GM21723 (cell line): ENCODE data around the gene CSAG3.
"Not testable (repeated sequence)": the region's sequence is repeated elsewhere in the genome, so short reads cannot be mapped to it uniquely, and the experiment has no call there.

Experiments used
- ATAC-seq: cut with Tn5 transposase; IDR thresholded peaks from one replicate; pipeline ENCODE4 v1.9.1; 2021; ENCODE audit warnings: mild to moderate bottlenecking, moderate library complexity; ENCODE audit not compliant: unreplicated experiment

Gene CSAG3

GRCh38 chrX:152758918-152759317 is at the start of gene CSAG3:
Gene CSAG3 (plus strand): TSS chrX:152759218.
- not testable (repeated sequence) for ATAC-seq

- not testable (repeated sequence) for ATAC-seq
Measured at GRCh38 chrX:152713195-152713594, 45.8 kb upstream of the CSAG3 start.

GRCh38 chrX:152713815-152714787 is 44.9 kb upstream of the CSAG3 start, which contains the start of gene MAGEA2B:
Gene MAGEA2B (plus strand): TSS chrX:152714628. CDS start chrX:152717107, 2,479 bp downstream.
- ATAC-seq: not testable (repeated sequence)

- no peak for ATAC-seq
Measured at GRCh38 chrX:152725409-152725808, 33.6 kb upstream of the CSAG3 start.

- no peak for ATAC-seq
Measured at GRCh38 chrX:152733261-152733975, 25.6 kb upstream of the CSAG3 start, which contains the start of the genes CSAG1 and MAGEA12. Gene CSAG1 (minus strand): TSS chrX:152733721. CDS start chrX:152732460, 1,261 bp downstream. Gene MAGEA12 (plus strand): TSS chrX:152733757. CDS start chrX:152736162, 2,405 bp downstream.

DNA sequence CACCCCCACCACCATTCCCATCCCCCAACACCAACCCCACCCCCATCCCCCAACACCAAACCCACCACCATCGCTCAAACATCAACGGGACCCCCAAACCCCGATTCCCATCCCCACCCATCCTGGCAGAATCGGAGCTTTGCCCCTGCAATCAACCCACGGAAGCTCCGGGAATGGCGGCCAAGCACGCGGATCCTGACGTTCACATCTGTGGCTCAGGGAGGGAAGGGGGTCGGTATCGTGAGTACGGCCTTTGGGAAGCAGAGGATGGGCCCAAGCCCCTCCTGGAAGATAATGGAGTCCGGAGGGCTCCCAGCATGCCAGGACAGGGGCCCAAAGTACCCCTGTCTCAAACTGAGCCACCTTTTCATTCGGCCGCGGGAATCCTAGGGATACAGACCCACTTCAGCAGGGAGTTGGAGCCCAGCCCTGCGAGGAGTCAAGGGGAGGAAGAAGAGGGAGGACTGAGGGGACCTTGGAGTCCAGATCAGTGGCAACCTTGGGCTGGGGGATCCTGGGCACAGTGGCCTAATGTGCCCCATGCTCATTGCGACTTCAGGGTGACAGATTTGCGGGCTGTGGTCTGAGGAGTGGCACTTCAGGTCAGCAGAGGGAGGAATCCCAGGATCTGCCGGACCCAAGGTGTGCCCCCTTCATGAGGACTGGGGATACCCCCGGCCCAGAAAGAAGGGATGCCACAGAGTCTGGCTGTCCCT is 24.7 kb upstream of the CSAG3 start:
- not testable (repeated sequence) for ATAC-seq

- ATAC-seq: no peak
Measured at GRCh38 chrX:152735101-152735500, 23.9 kb upstream of the CSAG3 start.

- no peak for ATAC-seq
Measured at GRCh38 chrX:152735860-152736511, 23.0 kb upstream of the CSAG3 start.

DNA sequence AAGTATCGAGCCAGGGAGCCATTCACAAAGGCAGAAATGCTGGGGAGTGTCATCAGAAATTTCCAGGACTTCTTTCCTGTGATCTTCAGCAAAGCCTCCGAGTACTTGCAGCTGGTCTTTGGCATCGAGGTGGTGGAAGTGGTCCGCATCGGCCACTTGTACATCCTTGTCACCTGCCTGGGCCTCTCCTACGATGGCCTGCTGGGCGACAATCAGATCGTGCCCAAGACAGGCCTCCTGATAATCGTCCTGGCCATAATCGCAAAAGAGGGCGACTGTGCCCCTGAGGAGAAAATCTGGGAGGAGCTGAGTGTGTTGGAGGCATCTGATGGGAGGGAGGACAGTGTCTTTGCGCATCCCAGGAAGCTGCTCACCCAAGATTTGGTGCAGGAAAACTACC is 22.5 kb upstream of the CSAG3 start:
- ATAC-seq: not testable (repeated sequence)

DNA sequence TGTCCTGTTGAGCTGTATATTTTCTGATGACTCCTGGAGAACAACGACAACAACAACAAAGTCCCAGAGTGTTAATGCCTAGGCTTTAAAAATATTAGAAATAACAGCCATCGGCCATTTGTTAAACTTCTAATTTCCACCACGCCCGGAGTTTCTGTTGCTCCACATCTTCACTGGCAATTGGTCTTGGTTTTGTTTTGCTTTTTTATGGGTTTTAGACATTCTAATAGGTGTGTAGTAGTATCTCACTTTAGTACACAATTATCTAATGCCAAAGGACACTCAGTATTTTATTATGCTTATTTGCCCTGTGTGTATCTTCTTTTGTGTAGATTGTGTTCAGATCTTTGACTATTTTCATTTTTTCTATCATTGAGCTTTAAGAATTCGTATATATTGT is 20.5 kb upstream of the CSAG3 start:
- ATAC-seq: no peak

- not testable (repeated sequence) for ATAC-seq
Measured at GRCh38 chrX:152753686-152754650, 5.0 kb upstream of the CSAG3 start, which contains the start of gene MAGEA2. Gene MAGEA2 (minus strand): TSS chrX:152753842. CDS start chrX:152751363, 2,479 bp downstream.

DNA sequence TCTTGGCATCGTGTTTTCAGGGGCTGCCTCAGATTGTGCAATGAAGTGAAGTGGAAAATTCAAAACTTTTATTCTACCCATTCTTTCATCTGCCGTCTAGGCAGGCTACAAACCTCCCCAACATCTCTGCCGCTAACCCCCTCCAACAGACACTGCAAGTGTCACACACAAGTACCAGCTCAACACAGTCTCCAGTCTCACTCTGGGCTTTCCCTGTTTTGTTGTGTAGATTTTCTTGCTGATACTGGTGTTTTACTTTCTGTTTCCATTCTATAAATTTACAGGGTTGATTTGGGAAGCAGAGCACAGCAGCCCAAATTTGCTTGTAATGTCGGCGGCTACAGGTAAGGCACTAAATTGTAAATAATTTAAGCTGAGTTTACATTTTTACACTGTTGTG is 4.1 kb upstream of the CSAG3 start:
- not testable (repeated sequence) for ATAC-seq

- ATAC-seq: not testable (repeated sequence)
Measured at GRCh38 chrX:152759544-152759943, 526 bp downstream of the CSAG3 start.

GRCh38 chrX:152761582-152761981 is 2.6 kb downstream of the CSAG3 start:
- not testable (repeated sequence) for ATAC-seq

DNA sequence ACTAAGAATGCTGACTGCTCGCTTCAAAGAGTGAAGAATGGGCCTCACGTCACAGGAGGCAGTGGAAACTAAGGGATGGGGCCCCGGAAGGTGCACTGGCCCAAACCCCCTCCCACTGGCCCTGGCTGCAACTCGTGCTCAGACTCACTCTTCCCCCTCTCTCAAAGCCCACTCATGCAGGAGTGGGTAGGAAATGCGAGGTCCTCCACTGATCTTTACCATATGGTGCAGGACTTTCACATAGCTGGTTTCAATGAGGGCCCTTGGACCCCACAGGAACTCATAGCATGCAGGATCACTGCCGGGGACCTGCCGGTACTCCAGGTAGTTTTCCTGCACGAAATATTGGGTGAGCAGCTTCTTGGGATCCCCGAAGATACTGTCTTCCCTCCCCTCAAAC is 7.5 kb downstream of the CSAG3 start:
- ATAC-seq: not testable (repeated sequence)

DNA sequence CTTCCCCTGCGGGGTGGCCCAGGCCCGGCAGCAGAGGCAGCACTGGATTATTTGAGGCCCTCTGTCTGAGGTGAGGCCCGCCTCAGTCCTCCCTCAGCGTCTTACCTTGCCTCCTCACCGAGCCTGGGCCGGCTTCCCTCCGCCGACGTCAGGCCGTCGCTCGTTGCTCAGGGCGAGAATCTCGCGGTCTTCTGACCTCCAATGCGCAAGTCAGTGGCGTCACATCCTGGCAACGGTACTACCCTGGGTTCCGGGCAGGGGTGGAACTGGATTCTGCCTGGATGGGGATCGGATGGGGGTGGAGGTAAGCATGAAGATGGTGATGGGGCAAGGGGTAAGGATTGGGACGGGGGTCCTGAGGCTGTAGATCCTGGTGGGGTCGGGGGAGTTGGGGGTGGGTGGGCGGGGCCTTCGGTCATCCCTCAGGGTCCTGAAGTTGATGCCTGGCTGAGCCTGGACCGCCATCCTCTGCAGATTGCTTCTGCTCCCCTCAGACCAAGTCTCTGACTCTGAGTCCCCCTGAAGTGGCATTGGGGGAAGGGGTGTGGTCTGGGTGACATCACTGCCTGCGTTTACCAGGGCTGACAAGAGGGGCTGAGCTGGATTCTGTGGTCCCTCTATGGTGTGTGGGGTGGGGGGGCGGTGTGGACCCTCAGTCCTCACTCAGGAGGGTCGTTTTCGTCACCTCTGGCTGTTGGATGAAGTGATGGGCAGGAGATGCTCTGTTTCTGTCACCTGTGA is 10.7 kb downstream of the CSAG3 start, which contains the start of gene MAGEA6:
MAGEA6 (minus strand) TSS at position 141 of the 741 bp plus-strand sequence. CDS start 2,039 bp downstream, outside the sequence.
- not testable (repeated sequence) for ATAC-seq

- not testable (repeated sequence) for ATAC-seq
Measured at GRCh38 chrX:152787062-152787461, 28.0 kb downstream of the CSAG3 start.

- no peak for ATAC-seq
Measured at GRCh38 chrX:152798945-152799344, 39.9 kb downstream of the CSAG3 start.
